ENCODE data around the gene PPRC1.

GRCh38 chr10:102122450-102122849 is 10.4 kb upstream of the PPRC1 start:
- TF ChIP-seq CTCF (IDR thresholded peaks at IDR 0.05) (no peak), SIN3A (IDR thresholded peaks at IDR 0.05; ENCODE audit: borderline replicate concordance, insufficient read depth, low read depth, low read length) (no peak), REST (IDR thresholded peaks at IDR 0.05; ENCODE audit: insufficient read depth in 1 of 2, low read depth in 2 of 2, low read length in 1 of 2) (no peak), TCF7L2 (IDR thresholded peaks at IDR 0.05; ENCODE audit: low read depth, low read length) (no peak)
